Measurements from ENCODE around the gene NRARP. TPM values are rescaled to one million over a fixed set of nuclear protein-coding genes. Genes with fewer than 3 reads are reported as not detected.

The NRARP gene
- total and polyA plus RNA-seq, 10 of the 15 experiments (the other 5 are each of a cell fraction or from before 2014, with no cell fraction given): 0.06 to 9.2 (median 2.2) TPM; not detected in 2

DNA sequence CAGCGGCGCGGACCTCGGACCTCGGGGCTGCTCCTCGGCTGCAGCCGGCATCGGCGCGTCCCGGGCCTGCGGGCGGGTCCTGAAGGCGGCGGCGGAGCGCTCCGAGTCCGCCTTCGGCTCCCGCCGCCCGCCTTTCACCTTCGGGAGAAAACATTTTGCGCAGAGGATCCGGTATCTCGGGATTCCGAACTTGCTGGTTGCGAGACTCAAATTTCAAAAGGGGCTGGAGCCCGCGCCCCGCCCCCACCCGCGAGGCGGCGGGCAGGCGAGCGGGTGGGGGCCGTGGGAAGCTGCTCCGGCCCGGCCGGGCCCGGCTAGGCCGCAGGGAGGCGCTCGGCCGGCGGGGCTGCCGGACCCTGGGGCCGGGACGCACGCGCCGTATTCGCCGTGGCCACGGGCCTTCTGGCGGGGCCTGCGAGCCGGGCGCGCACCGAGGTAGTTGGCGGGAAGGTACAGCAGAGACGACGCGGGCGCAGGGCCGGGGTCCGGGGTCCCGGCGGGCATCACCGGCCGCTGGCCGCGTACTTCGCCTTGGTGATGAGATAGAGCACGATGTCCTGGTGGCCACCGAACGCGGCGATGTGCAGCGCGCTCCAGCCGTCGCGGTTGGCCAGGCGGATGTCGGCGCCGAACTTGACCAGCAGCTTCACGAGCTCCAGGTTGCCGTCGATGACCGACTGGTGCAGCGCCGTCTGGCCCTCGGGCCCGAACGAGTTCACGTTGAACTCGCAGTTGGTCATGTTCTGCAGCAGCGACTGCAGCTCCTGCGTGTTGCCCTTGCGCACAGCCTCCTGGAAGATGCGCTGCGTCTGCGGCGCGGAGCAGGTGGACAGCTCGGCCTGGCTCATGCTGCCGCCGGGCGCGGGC, 757 bp downstream of the NRARP start (continued):
- TF ChIP-seq NFYA (IDR thresholded peaks at IDR 0.05; ENCODE audit: borderline replicate concordance, low read depth, low read length) (no peak), IKZF2 (IDR thresholded peaks at IDR 0.05) (no peak), NR2C1 (IDR thresholded peaks at IDR 0.05) (no peak; the same call in 1 of the 2 replicates), POU2F2 (IDR thresholded peaks at IDR 0.05; ENCODE audit: borderline replicate concordance, low read depth, low read length) (no peak), EP300 (IDR thresholded peaks at IDR 0.05; ENCODE audit: borderline replicate concordance in 1 of 2, control insufficient read depth in 1 of 2, low read depth in 2 of 2, low read length in 2 of 2) (no peak), NFIC (IDR thresholded peaks at IDR 0.05; ENCODE audit: low read depth, low read length) (no peak), ZNF622 (IDR thresholded peaks at IDR 0.05) (no peak), SMAD1 (IDR thresholded peaks at IDR 0.05; ENCODE audit: low read depth, partially characterized antibody) (no peak), RB1 (IDR thresholded peaks at IDR 0.05; ENCODE audit: borderline replicate concordance) (peak; percentile 71; the same call in 1 of the 2 replicates), JUND (IDR thresholded peaks at IDR 0.05; ENCODE audit: low read depth, low read length) (no peak), DPF2 (IDR thresholded peaks at IDR 0.05) (0 out of 2 replicates have a peak, but pooled peaks have one; percentile 12), STAT3 (IDR thresholded peaks at IDR 0.05; ENCODE audit: low read depth, low read length) (no peak)
- TF ChIP-seq, protein P1, sequence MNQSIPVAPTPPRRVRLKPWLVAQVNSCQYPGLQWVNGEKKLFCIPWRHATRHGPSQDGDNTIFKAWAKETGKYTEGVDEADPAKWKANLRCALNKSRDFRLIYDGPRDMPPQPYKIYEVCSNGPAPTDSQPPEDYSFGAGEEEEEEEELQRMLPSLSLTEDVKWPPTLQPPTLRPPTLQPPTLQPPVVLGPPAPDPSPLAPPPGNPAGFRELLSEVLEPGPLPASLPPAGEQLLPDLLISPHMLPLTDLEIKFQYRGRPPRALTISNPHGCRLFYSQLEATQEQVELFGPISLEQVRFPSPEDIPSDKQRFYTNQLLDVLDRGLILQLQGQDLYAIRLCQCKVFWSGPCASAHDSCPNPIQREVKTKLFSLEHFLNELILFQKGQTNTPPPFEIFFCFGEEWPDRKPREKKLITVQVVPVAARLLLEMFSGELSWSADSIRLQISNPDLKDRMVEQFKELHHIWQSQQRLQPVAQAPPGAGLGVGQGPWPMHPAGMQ (IDR thresholded peaks at IDR 0.05; ENCODE audit: borderline replicate concordance): no peak
- TF ChIP-seq, protein P2, sequence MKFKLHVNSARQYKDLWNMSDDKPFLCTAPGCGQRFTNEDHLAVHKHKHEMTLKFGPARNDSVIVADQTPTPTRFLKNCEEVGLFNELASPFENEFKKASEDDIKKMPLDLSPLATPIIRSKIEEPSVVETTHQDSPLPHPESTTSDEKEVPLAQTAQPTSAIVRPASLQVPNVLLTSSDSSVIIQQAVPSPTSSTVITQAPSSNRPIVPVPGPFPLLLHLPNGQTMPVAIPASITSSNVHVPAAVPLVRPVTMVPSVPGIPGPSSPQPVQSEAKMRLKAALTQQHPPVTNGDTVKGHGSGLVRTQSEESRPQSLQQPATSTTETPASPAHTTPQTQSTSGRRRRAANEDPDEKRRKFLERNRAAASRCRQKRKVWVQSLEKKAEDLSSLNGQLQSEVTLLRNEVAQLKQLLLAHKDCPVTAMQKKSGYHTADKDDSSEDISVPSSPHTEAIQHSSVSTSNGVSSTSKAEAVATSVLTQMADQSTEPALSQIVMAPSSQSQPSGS (IDR thresholded peaks at IDR 0.05; ENCODE audit: low read length): no peak
- TF ChIP-seq, protein P3, sequence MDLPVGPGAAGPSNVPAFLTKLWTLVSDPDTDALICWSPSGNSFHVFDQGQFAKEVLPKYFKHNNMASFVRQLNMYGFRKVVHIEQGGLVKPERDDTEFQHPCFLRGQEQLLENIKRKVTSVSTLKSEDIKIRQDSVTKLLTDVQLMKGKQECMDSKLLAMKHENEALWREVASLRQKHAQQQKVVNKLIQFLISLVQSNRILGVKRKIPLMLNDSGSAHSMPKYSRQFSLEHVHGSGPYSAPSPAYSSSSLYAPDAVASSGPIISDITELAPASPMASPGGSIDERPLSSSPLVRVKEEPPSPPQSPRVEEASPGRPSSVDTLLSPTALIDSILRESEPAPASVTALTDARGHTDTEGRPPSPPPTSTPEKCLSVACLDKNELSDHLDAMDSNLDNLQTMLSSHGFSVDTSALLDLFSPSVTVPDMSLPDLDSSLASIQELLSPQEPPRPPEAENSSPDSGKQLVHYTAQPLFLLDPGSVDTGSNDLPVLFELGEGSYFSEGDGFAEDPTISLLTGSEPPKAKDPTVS (IDR thresholded peaks at IDR 0.05; ENCODE audit: low read depth, low read length): no peak
- TF ChIP-seq, protein P4, sequence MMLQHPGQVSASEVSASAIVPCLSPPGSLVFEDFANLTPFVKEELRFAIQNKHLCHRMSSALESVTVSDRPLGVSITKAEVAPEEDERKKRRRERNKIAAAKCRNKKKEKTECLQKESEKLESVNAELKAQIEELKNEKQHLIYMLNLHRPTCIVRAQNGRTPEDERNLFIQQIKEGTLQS (IDR thresholded peaks at IDR 0.05; ENCODE audit: borderline replicate concordance, extremely low read depth, low read depth, low read length): no peak
- TF ChIP-seq, protein P5, sequence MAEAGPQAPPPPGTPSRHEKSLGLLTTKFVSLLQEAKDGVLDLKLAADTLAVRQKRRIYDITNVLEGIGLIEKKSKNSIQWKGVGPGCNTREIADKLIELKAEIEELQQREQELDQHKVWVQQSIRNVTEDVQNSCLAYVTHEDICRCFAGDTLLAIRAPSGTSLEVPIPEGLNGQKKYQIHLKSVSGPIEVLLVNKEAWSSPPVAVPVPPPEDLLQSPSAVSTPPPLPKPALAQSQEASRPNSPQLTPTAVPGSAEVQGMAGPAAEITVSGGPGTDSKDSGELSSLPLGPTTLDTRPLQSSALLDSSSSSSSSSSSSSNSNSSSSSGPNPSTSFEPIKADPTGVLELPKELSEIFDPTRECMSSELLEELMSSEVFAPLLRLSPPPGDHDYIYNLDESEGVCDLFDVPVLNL (IDR thresholded peaks at IDR 0.05; ENCODE audit: low read depth, low read length): no peak
- TF ChIP-seq, protein P6, sequence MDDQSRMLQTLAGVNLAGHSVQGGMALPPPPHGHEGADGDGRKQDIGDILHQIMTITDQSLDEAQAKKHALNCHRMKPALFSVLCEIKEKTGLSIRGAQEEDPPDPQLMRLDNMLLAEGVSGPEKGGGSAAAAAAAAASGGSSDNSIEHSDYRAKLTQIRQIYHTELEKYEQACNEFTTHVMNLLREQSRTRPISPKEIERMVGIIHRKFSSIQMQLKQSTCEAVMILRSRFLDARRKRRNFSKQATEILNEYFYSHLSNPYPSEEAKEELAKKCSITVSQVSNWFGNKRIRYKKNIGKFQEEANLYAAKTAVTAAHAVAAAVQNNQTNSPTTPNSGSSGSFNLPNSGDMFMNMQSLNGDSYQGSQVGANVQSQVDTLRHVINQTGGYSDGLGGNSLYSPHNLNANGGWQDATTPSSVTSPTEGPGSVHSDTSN (IDR thresholded peaks at IDR 0.05; ENCODE audit: insufficient replicate concordance, low read depth, low read length): no peak
- TF ChIP-seq, protein P7, sequence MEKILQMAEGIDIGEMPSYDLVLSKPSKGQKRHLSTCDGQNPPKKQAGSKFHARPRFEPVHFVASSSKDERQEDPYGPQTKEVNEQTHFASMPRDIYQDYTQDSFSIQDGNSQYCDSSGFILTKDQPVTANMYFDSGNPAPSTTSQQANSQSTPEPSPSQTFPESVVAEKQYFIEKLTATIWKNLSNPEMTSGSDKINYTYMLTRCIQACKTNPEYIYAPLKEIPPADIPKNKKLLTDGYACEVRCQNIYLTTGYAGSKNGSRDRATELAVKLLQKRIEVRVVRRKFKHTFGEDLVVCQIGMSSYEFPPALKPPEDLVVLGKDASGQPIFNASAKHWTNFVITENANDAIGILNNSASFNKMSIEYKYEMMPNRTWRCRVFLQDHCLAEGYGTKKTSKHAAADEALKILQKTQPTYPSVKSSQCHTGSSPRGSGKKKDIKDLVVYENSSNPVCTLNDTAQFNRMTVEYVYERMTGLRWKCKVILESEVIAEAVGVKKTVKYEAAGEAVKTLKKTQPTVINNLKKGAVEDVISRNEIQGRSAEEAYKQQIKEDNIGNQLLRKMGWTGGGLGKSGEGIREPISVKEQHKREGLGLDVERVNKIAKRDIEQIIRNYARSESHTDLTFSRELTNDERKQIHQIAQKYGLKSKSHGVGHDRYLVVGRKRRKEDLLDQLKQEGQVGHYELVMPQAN (conservative IDR thresholded peaks at IDR 0.05): 0 out of 2 replicates have a peak, but pooled peaks have one; percentile 50

Data from GM12878 (cell line).